ENCODE data around the gene CWF19L2.

GRCh38 chr11:107438148-107438547 lies 19.5 kb downstream of the CWF19L2 start:
- no peak for TF ChIP-seq CTCF (IDR thresholded peaks at IDR 0.05; ENCODE audit: insufficient read depth, low read depth, low read length)
- no peak for TF ChIP-seq EZH2 (IDR thresholded peaks at IDR 0.05; ENCODE audit: insufficient read depth, low read length)

Measured in astrocyte (in vitro differentiated cells and primary cell).